ENCODE data around the gene KY.

GRCh38 chr3:134693804-134694203, 43.0 kb upstream of the KY start:
- TF ChIP-seq RAD21 (IDR thresholded peaks at IDR 0.05; ENCODE audit: low read depth) (no peak), EP300 (IDR thresholded peaks at IDR 0.05; ENCODE audit: borderline replicate concordance) (no peak), REST (IDR thresholded peaks at IDR 0.05; ENCODE audit: low read depth) (no peak), CEBPB (IDR thresholded peaks at IDR 0.05) (no peak), NFIC (IDR thresholded peaks at IDR 0.05) (no peak), MAX (IDR thresholded peaks at IDR 0.05) (no peak), FOXM1 (IDR thresholded peaks at IDR 0.05; ENCODE audit: borderline replicate concordance, low read depth) (no peak), USF1 (IDR thresholded peaks at IDR 0.05) (no peak), YY1 (IDR thresholded peaks at IDR 0.05; ENCODE audit: low read depth) (no peak)

Measured in Ishikawa (cell line).